Measurements from ENCODE around the gene CACNA1B.
"Not testable (repeated sequence)": the region's sequence is repeated elsewhere in the genome, so short reads cannot be mapped to it uniquely, and the experiment has no call there.

The CACNA1B gene

GRCh38 chr9:137878146-137878941 is 762 bp downstream of the CACNA1B start:
- peaks cover 4% of the 10 kb centered on the region for H3K4me1 ChIP-seq (ENCODE audit: control insufficient read depth, insufficient read depth, low read length, poor library complexity, severe bottlenecking)
- H3K27me3 ChIP-seq (replicated peaks; ENCODE audit: control insufficient read depth, insufficient read depth, low read length, poor library complexity, severe bottlenecking) = peaks cover 22% of the 10 kb centered on the region
- no peaks in the 10 kb centered on the region for H3K9me3 ChIP-seq (ENCODE audit: control insufficient read depth, low read length)
- H3K4me3 ChIP-seq (ENCODE audit: insufficient read depth, low read depth, low read length, poor library complexity, severe bottlenecking) = peak overlapping the region; percentile 32
- no peaks in the 10 kb centered on the region for H3K36me3 ChIP-seq (ENCODE audit: control insufficient read depth, insufficient read depth, low read length)
- no peak overlapping the region for H3K27ac ChIP-seq (ENCODE audit: insufficient read depth, low read length, poor library complexity, severe bottlenecking)
- DNase-seq = no peak

GRCh38 chr9:137879052-137879451 is 1.5 kb downstream of the CACNA1B start:
- DNase-seq = no peak
- H3K36me3 ChIP-seq (ENCODE audit: control insufficient read depth, insufficient read depth, low read length) = no peaks in the 10 kb centered on the region
- H3K4me1 ChIP-seq (ENCODE audit: control insufficient read depth, insufficient read depth, low read length, poor library complexity, severe bottlenecking) = peaks cover 4% of the 10 kb centered on the region
- no peaks in the 10 kb centered on the region for H3K9me3 ChIP-seq (ENCODE audit: control insufficient read depth, low read length)
- no peak overlapping the region for H3K27ac ChIP-seq (ENCODE audit: insufficient read depth, low read length, poor library complexity, severe bottlenecking)
- H3K4me3 ChIP-seq (ENCODE audit: insufficient read depth, low read depth, low read length, poor library complexity, severe bottlenecking) = no peak overlapping the region
- peaks cover 22% of the 10 kb centered on the region for H3K27me3 ChIP-seq (replicated peaks; ENCODE audit: control insufficient read depth, insufficient read depth, low read length, poor library complexity, severe bottlenecking)

GRCh38 chr9:137879566-137880150 is 2.1 kb downstream of the CACNA1B start:
- no peak overlapping the region for H3K27ac ChIP-seq (ENCODE audit: insufficient read depth, low read length, poor library complexity, severe bottlenecking)
- peaks cover 22% of the 10 kb centered on the region for H3K27me3 ChIP-seq (replicated peaks; ENCODE audit: control insufficient read depth, insufficient read depth, low read length, poor library complexity, severe bottlenecking)
- DNase-seq = no peak
- peaks cover 4% of the 10 kb centered on the region for H3K4me1 ChIP-seq (ENCODE audit: control insufficient read depth, insufficient read depth, low read length, poor library complexity, severe bottlenecking)
- H3K36me3 ChIP-seq (ENCODE audit: control insufficient read depth, insufficient read depth, low read length) = no peaks in the 10 kb centered on the region
- no peaks in the 10 kb centered on the region for H3K9me3 ChIP-seq (ENCODE audit: control insufficient read depth, low read length)
- H3K4me3 ChIP-seq (ENCODE audit: insufficient read depth, low read depth, low read length, poor library complexity, severe bottlenecking) = no peak overlapping the region

- Histone ChIP-seq H3K4me3 (ENCODE audit: insufficient read depth, low read depth, low read length, poor library complexity, severe bottlenecking) (no peak overlapping the region), H3K27me3 (replicated peaks; ENCODE audit: control insufficient read depth, insufficient read depth, low read length, poor library complexity, severe bottlenecking) (peaks cover 22% of the 10 kb centered on the region), H3K36me3 (ENCODE audit: control insufficient read depth, insufficient read depth, low read length) (no peaks in the 10 kb centered on the region), H3K9me3 (ENCODE audit: control insufficient read depth, low read length) (no peaks in the 10 kb centered on the region), H3K27ac (ENCODE audit: insufficient read depth, low read length, poor library complexity, severe bottlenecking) (no peak overlapping the region), H3K4me1 (ENCODE audit: control insufficient read depth, insufficient read depth, low read length, poor library complexity, severe bottlenecking) (peaks cover 4% of the 10 kb centered on the region)
- no peak for DNase-seq
These were observed 2.8 kb downstream of the CACNA1B start for GRCh38 chr9:137880160-137880975.

GRCh38 chr9:137880976-137881530 is 3.5 kb downstream of the CACNA1B start:
- no peak overlapping the region for H3K27ac ChIP-seq (ENCODE audit: insufficient read depth, low read length, poor library complexity, severe bottlenecking)
- H3K27me3 ChIP-seq (replicated peaks; ENCODE audit: control insufficient read depth, insufficient read depth, low read length, poor library complexity, severe bottlenecking) = peaks cover 15% of the 10 kb centered on the region
- peaks cover 4% of the 10 kb centered on the region for H3K4me1 ChIP-seq (ENCODE audit: control insufficient read depth, insufficient read depth, low read length, poor library complexity, severe bottlenecking)
- no peaks in the 10 kb centered on the region for H3K36me3 ChIP-seq (ENCODE audit: control insufficient read depth, insufficient read depth, low read length)
- H3K9me3 ChIP-seq (ENCODE audit: control insufficient read depth, low read length) = no peaks in the 10 kb centered on the region
- H3K4me3 ChIP-seq (ENCODE audit: insufficient read depth, low read depth, low read length, poor library complexity, severe bottlenecking) = no peak overlapping the region
- no peak for DNase-seq

- no peak for DNase-seq
These were observed 4.3 kb downstream of the CACNA1B start for GRCh38 chr9:137881591-137882505.

GRCh38 chr9:137882506-137882821 is 4.9 kb downstream of the CACNA1B start:
- no peak for DNase-seq
- H3K27ac ChIP-seq (ENCODE audit: insufficient read depth, low read length, poor library complexity, severe bottlenecking) = no peak overlapping the region
- H3K27me3 ChIP-seq (replicated peaks; ENCODE audit: control insufficient read depth, insufficient read depth, low read length, poor library complexity, severe bottlenecking) = peaks cover 5% of the 10 kb centered on the region
- H3K9me3 ChIP-seq (ENCODE audit: control insufficient read depth, low read length) = no peaks in the 10 kb centered on the region
- no peak overlapping the region for H3K4me3 ChIP-seq (ENCODE audit: insufficient read depth, low read depth, low read length, poor library complexity, severe bottlenecking)
- H3K36me3 ChIP-seq (ENCODE audit: control insufficient read depth, insufficient read depth, low read length) = no peaks in the 10 kb centered on the region
- peaks cover 4% of the 10 kb centered on the region for H3K4me1 ChIP-seq (ENCODE audit: control insufficient read depth, insufficient read depth, low read length, poor library complexity, severe bottlenecking)

More at GRCh38 chr9:137881591-137882505, 4.3 kb downstream of the CACNA1B start:
- H3K9me3 ChIP-seq (ENCODE audit: control insufficient read depth, low read length) = no peaks in the 10 kb centered on the region
- H3K27me3 ChIP-seq (replicated peaks; ENCODE audit: control insufficient read depth, insufficient read depth, low read length, poor library complexity, severe bottlenecking) = peaks cover 9% of the 10 kb centered on the region
- H3K4me1 ChIP-seq (ENCODE audit: control insufficient read depth, insufficient read depth, low read length, poor library complexity, severe bottlenecking) = peaks cover 4% of the 10 kb centered on the region
- no peak overlapping the region for H3K4me3 ChIP-seq (ENCODE audit: insufficient read depth, low read depth, low read length, poor library complexity, severe bottlenecking)
- no peaks in the 10 kb centered on the region for H3K36me3 ChIP-seq (ENCODE audit: control insufficient read depth, insufficient read depth, low read length)
- no peak overlapping the region for H3K27ac ChIP-seq (ENCODE audit: insufficient read depth, low read length, poor library complexity, severe bottlenecking)

GRCh38 chr9:137883977-137884376 is 6.4 kb downstream of the CACNA1B start:
- not testable (repeated sequence) for H3K36me3 ChIP-seq (ENCODE audit: control insufficient read depth, insufficient read depth, low read length); H3K27me3 ChIP-seq (replicated peaks; ENCODE audit: control insufficient read depth, insufficient read depth, low read length, poor library complexity, severe bottlenecking); H3K4me1 ChIP-seq (ENCODE audit: control insufficient read depth, insufficient read depth, low read length, poor library complexity, severe bottlenecking); H3K27ac ChIP-seq (ENCODE audit: insufficient read depth, low read length, poor library complexity, severe bottlenecking); H3K9me3 ChIP-seq (ENCODE audit: control insufficient read depth, low read length); H3K4me3 ChIP-seq (ENCODE audit: insufficient read depth, low read depth, low read length, poor library complexity, severe bottlenecking); DNase-seq

GRCh38 chr9:137884547-137884946 is 7.0 kb downstream of the CACNA1B start:
- H3K27ac ChIP-seq (ENCODE audit: insufficient read depth, low read length, poor library complexity, severe bottlenecking); H3K36me3 ChIP-seq (ENCODE audit: control insufficient read depth, insufficient read depth, low read length); H3K27me3 ChIP-seq (replicated peaks; ENCODE audit: control insufficient read depth, insufficient read depth, low read length, poor library complexity, severe bottlenecking); H3K9me3 ChIP-seq (ENCODE audit: control insufficient read depth, low read length); H3K4me1 ChIP-seq (ENCODE audit: control insufficient read depth, insufficient read depth, low read length, poor library complexity, severe bottlenecking); H3K4me3 ChIP-seq (ENCODE audit: insufficient read depth, low read depth, low read length, poor library complexity, severe bottlenecking); DNase-seq: not testable (repeated sequence)
